GM12878 (cell line): ENCODE measurements around the gene COMT. TPM values are rescaled to one million over a fixed set of nuclear protein-coding genes. Genes with fewer than 3 reads are reported as not detected.

Source experiments
- ATAC-seq: fragments of 200-7000 bp; cut with Tn5 transposase; 3 replicates; pipeline ENCODE4 v1.9.1; 2020; ENCODE audit warnings: mild to moderate bottlenecking, moderate library complexity
- BruUV-seq: library from RNA; stranded (reverse); fragments of 400-500 nt; replicated peaks from 2 replicates; lab custom pipeline; 2021; lab: Mats Ljungman, UMichigan
- CTCF ChIA-PET: fragments of 300-600 bp; sonication (Branson Sonifier 250); formaldehyde crosslinking; extraction: SDS; loops from one replicate; lab custom pipeline; 2021; ENCODE audit warnings: inconsistent platforms; lab: Yijun Ruan, JAX
- POLR2A ChIA-PET: fragments of 350-600 bp; formaldehyde crosslinking; extraction: SDS; loops from one replicate; lab custom pipeline; 2021; ENCODE audit warnings: inconsistent platforms; lab: Charles Lee
- RAD21 ChIA-PET: fragments of 300-600 bp; sonication (Branson Sonifier 250); formaldehyde crosslinking; loops from one replicate; lab custom pipeline; 2023; ENCODE audit warnings: antibody characterized with exemption; ENCODE audit not compliant: unreplicated experiment; lab: Charles Lee
- SMC1A ChIA-PET: fragments of 300-600 bp; sonication (Branson Sonifier 250); formaldehyde crosslinking; loops from one replicate; lab custom pipeline; 2023; ENCODE audit not compliant: unreplicated experiment, uncharacterized antibody; lab: Charles Lee
- DNase-seq: peaks from one replicate; pipeline ENCODE4 v3.0.0-alpha.2; 2011; ENCODE audit warnings: low read depth, low spot score
- FAIRE-seq: peaks from 3 replicates; lab custom pipeline; 2011; peaks lifted over from hg19 to GRCh38; lab: Jason Lieb, UNC
- H2AFZ ChIP-seq: 2 replicates; pipeline ENCODE4 v1.6.0; 2011; ENCODE audit warnings: low read depth, low read length, control low read depth; ENCODE audit not compliant: control insufficient read depth
- H3K27ac ChIP-seq: 2 replicates; pipeline ENCODE4 v1.5.1; 2011; ENCODE audit warnings: control low read depth; ENCODE audit not compliant: control insufficient read depth, insufficient read depth
- H3K27me3 ChIP-seq, 2 experiments: replicated peaks in 1 of 2; 2 replicates each; pipeline versions ENCODE4 v1.6.0 to v1.6.1; 2011; ENCODE audit warnings: low read length in 1 of 2; ENCODE audit not compliant: control insufficient read depth in 2 of 2, insufficient read depth in 2 of 2
- H3K36me3 ChIP-seq, 2 experiments: 2 replicates each; pipeline ENCODE4 v1.5.1; 2011; ENCODE audit warnings: low read length in 1 of 2; ENCODE audit not compliant: control insufficient read depth in 2 of 2, insufficient read depth in 2 of 2
- H3K4me1 ChIP-seq: 2 replicates; pipeline ENCODE4 v1.6.1; 2011; ENCODE audit warnings: mild to moderate bottlenecking, low read length, moderate library complexity, mixed read lengths; ENCODE audit not compliant: control insufficient read depth, insufficient read depth
- H3K4me2 ChIP-seq: 2 replicates; pipeline ENCODE4 v1.6.0; 2011; ENCODE audit warnings: control low read depth; ENCODE audit not compliant: control insufficient read depth, insufficient read depth
- H3K4me3 ChIP-seq: fragments of 200-600 bp; sonication (generic); 2 replicates; pipeline ENCODE4 v1.5.1; 2016
- H3K79me2 ChIP-seq: 2 replicates; pipeline ENCODE4 v1.6.0; 2011; ENCODE audit warnings: low read length; ENCODE audit not compliant: control insufficient read depth, insufficient read depth
- H3K9ac ChIP-seq: 2 replicates; pipeline ENCODE4 v1.8.0; 2011; ENCODE audit warnings: low read length, control low read depth, mixed read lengths; ENCODE audit not compliant: control insufficient read depth, insufficient read depth
- H3K9me3 ChIP-seq: replicated peaks from 3 replicates; pipeline ENCODE4 v1.5.1; 2011; ENCODE audit warnings: mild to moderate bottlenecking, low read length; ENCODE audit not compliant: control insufficient read depth, insufficient read depth
- H4K20me1 ChIP-seq: 2 replicates; pipeline ENCODE4 v1.6.0; 2011; ENCODE audit not compliant: control insufficient read depth, insufficient read depth
- BRCA1 ChIP-seq: IDR thresholded peaks from 2 replicates; pipeline ENCODE4 v1.6.1; 2011; ENCODE audit warnings: low read depth, low read length, improper control_type of control experiment
- CBX5 ChIP-seq: sonication (generic); IDR thresholded peaks from 2 replicates; pipeline ENCODE4 v1.6.1; 2016; ENCODE audit warnings: low read depth, moderate library complexity, mild to moderate bottlenecking, inconsistent platforms
- CREB1 ChIP-seq: IDR thresholded peaks from 2 replicates; pipeline ENCODE4 v1.6.1; 2012; ENCODE audit warnings: low read depth, mild to moderate bottlenecking, inconsistent platforms
- DPF2 ChIP-seq: fragments of 450-650 bp; IDR thresholded peaks from 2 replicates; pipeline ENCODE4 v1.6.1; 2017; ENCODE audit warnings: mild to moderate bottlenecking
- KLF5 ChIP-seq: fragments of 450-650 bp; IDR thresholded peaks from 2 replicates; pipeline ENCODE4 v1.6.1; 2014; ENCODE audit warnings: mild to moderate bottlenecking; ENCODE audit not compliant: partially characterized antibody
- PAX8 ChIP-seq: fragments of 450-650 bp; IDR thresholded peaks from 2 replicates; pipeline ENCODE4 v1.6.1; 2017; ENCODE audit warnings: mild to moderate bottlenecking, moderate library complexity
- SMAD5 ChIP-seq: IDR thresholded peaks from 2 replicates; pipeline ENCODE4 v1.6.1; 2016; ENCODE audit warnings: antibody characterized with exemption, low read depth
- TARDBP ChIP-seq: IDR thresholded peaks from 2 replicates; pipeline ENCODE4 v1.6.1; 2016; ENCODE audit warnings: borderline replicate concordance
- WGBS: methylation state at CpG from one replicate; pipeline ENCODE4 v1.1.6; 2016; ENCODE audit warnings: low lambda C conversion rate; ENCODE audit not compliant: insufficient replicate concordance, insufficient coverage; ENCODE audit errors: missing lambda C conversion rate; 5-methylcytosine and 5-hydroxymethylcytosine counted together
- in situ Hi-C: fragments of 300-500 bp; cut with MboI; formaldehyde crosslinking; loops from 9 replicates; pipeline ENCODE4 v1.14.3; 2018; ENCODE audit warnings: mixed read lengths
- intact Hi-C: fragments of 100-400 bp; cut with micrococcal nuclease; formaldehyde crosslinking; loops from one replicate; pipeline ENCODE4 v1.14.2; 2022; ENCODE audit not compliant: unreplicated experiment
- polyA plus RNA-seq, 11 experiments: library from polyadenylated mRNA; depleted of rRNA in 4 of 11; unstranded in 6 of 11; stranded (reverse) in 5 of 11; fragments of >200 nt; fragmentation: Nextera tagmentation in 4 of 11; fragmentation: Illumina TruSeq in 1 of 11; extraction: Ambion mirVana in 4 of 11; extraction: Trizol in 1 of 11; gene quantifications; 1 replicate in 1 of 11; 2 replicates in 10 of 11; pipeline versions ENCODE4 v1.2.1 to v1.2.3, GENCODE V29; 2011 to 2016; ENCODE audit warnings: inconsistent platforms in 2 of 11, missing spikeins in 2 of 11, low read depth in 1 of 11
- total RNA-seq, 4 experiments: library from RNA; depleted of rRNA in 3 of 4; stranded (reverse); fragments of >200 nt in 3 of 4; fragmentation: Illumina TruSeq in 1 of 4; extraction: Trizol in 1 of 4; gene quantifications; 2 replicates each; pipeline versions ENCODE4 v1.2.1 to v1.2.3, GENCODE V29; 2013 to 2021
- TF ChIP-seq, protein P1 (sequence below): fragments of 450-650 bp; IDR thresholded peaks from 2 replicates; pipeline ENCODE4 v1.6.1; 2017; ENCODE audit warnings: low read depth, mild to moderate bottlenecking, moderate library complexity
- TF ChIP-seq, protein P2 (sequence below): IDR thresholded peaks from 2 replicates; pipeline ENCODE4 v1.6.1; 2012; ENCODE audit warnings: mild to moderate bottlenecking, low read depth, low read length

The COMT gene
- total and polyA plus RNA-seq, 10 of the 15 experiments (the other 5 are each of a cell fraction or from before 2014, with no cell fraction given): 4.5 to 152 (median 66.1) TPM

DNA sequence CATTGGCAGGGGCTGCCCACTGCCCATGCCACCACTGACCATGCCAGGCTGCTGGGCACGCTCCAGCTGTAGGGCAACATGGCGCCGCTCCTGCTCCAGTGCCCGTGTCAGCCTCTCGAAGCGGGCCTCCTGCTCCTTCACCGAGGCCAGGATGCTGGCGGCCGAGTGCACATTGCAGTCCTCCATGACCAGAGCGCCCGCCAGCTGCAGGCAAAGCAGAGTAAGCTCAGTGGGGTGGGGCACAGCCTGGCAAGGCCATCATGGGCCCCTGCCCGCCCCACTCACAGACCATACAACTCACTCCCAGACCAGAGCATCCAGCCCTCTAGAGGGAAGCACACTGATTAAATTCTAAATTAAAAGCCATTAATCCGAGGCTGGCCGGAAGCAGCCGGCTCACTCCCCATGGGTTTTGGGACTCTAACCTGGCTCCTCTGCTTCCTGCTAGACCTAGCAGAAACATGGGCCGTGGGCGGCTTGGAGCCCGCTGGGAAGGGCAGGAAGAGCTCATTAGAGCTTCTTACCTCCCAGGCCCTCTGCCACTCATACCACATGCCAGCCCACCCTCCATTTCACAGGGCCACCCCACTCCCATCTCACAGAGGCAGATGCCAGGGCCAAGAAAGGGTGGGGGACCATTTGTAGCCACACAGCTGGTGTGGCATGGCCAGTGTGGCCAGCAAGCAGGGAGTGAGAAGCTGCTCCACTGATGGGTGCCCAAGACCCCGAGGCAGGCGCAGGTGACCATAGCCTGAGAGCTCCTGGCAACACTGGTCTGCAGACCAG, 49.2 kb downstream of the COMT start:
- DNase-seq (no peak), FAIRE-seq (no peak), ATAC-seq (no peak)
- ChIA-PET POLR2A (no interaction called here), RAD21 (no interaction called here), CTCF (no interaction called here), SMC1A (no interaction called here)
- peaks cover 0 to 2% of the 10 kb centered on the region in 2 experiments; a peak in 2 of 4 replicates for H3K27me3 ChIP-seq
- no peaks in the 10 kb centered on the region for H3K4me1 ChIP-seq
- intact Hi-C loops: no loop called here
- in situ Hi-C loops: no loop called here
- no peaks in the 10 kb centered on the region for H4K20me1 ChIP-seq
- no TSS peak for BruUV-seq
- 65% methylated on average over 18 of the region's 20 CpGs for WGBS
- H3K79me2 ChIP-seq: no peaks in the 10 kb centered on the region
- no peak overlapping the region for H3K4me2 ChIP-seq
- no peak overlapping the region for H3K9ac ChIP-seq
- H2AFZ ChIP-seq: no peak overlapping the region
- H3K9me3 ChIP-seq: no peaks in the 10 kb centered on the region
- no peaks in the 10 kb centered on the region for H3K36me3 ChIP-seq
- H3K4me3 ChIP-seq: no peak overlapping the region
- TF ChIP-seq, protein P1, sequence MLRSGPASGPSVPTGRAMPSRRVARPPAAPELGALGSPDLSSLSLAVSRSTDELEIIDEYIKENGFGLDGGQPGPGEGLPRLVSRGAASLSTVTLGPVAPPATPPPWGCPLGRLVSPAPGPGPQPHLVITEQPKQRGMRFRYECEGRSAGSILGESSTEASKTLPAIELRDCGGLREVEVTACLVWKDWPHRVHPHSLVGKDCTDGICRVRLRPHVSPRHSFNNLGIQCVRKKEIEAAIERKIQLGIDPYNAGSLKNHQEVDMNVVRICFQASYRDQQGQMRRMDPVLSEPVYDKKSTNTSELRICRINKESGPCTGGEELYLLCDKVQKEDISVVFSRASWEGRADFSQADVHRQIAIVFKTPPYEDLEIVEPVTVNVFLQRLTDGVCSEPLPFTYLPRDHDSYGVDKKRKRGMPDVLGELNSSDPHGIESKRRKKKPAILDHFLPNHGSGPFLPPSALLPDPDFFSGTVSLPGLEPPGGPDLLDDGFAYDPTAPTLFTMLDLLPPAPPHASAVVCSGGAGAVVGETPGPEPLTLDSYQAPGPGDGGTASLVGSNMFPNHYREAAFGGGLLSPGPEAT: no peak
- TF ChIP-seq, all 136 proteins: peak for 0
- H3K27ac ChIP-seq: no peak overlapping the region

DNA sequence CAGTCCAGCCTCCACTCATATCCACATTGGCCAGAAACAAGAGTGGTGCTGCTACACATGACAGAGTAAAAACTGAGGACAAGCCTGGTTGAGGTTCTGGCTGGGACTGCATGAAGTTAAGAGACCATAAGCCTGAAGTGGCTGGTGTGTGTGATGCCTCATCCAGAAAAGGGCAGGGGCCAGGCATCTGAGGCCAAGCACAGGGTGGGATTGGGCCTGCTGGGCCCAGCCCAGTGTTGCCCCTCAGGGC, 49.7 kb downstream of the COMT start:
- H2AFZ ChIP-seq: no peak overlapping the region
- no peaks in the 10 kb centered on the region for H3K79me2 ChIP-seq
- H3K9me3 ChIP-seq: no peaks in the 10 kb centered on the region
- H3K9ac ChIP-seq: no peak overlapping the region
- FAIRE-seq (no peak), ATAC-seq (no peak), DNase-seq (no peak)
- no peaks in the 10 kb centered on the region for H3K36me3 ChIP-seq
- H3K27me3 ChIP-seq: no peaks in the 10 kb centered on the region; a peak in 2 of 4 replicates
- no peaks in the 10 kb centered on the region for H4K20me1 ChIP-seq
- in situ Hi-C loops: no loop called here
- SMC1A ChIA-PET: no interaction called here
- intact Hi-C loops: no loop called here
- no peak overlapping the region for H3K27ac ChIP-seq
- POLR2A ChIA-PET: no interaction called here
- H3K4me1 ChIP-seq: no peaks in the 10 kb centered on the region
- CTCF ChIA-PET: no interaction called here
- RAD21 ChIA-PET: no interaction called here
- BruUV-seq: no TSS peak
- no peak overlapping the region for H3K4me3 ChIP-seq
- H3K4me2 ChIP-seq: no peak overlapping the region
- TF ChIP-seq DPF2 (no peak), CBX5 (no peak), CREB1 (no peak), BRCA1 (no peak), KLF5 (no peak), SMAD5 (no peak), TARDBP (no peak), PAX8 (no peak)
- TF ChIP-seq, protein P2, sequence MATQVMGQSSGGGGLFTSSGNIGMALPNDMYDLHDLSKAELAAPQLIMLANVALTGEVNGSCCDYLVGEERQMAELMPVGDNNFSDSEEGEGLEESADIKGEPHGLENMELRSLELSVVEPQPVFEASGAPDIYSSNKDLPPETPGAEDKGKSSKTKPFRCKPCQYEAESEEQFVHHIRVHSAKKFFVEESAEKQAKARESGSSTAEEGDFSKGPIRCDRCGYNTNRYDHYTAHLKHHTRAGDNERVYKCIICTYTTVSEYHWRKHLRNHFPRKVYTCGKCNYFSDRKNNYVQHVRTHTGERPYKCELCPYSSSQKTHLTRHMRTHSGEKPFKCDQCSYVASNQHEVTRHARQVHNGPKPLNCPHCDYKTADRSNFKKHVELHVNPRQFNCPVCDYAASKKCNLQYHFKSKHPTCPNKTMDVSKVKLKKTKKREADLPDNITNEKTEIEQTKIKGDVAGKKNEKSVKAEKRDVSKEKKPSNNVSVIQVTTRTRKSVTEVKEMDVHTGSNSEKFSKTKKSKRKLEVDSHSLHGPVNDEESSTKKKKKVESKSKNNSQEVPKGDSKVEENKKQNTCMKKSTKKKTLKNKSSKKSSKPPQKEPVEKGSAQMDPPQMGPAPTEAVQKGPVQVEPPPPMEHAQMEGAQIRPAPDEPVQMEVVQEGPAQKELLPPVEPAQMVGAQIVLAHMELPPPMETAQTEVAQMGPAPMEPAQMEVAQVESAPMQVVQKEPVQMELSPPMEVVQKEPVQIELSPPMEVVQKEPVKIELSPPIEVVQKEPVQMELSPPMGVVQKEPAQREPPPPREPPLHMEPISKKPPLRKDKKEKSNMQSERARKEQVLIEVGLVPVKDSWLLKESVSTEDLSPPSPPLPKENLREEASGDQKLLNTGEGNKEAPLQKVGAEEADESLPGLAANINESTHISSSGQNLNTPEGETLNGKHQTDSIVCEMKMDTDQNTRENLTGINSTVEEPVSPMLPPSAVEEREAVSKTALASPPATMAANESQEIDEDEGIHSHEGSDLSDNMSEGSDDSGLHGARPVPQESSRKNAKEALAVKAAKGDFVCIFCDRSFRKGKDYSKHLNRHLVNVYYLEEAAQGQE: no peak
